IPS-NIHi7 (cell line): ENCODE data around the gene REC8.
"Not testable (repeated sequence)": the region's sequence is repeated elsewhere in the genome, so short reads cannot be mapped to it uniquely, and the experiment has no call there.

Experiments
- DNase-seq: peaks from one replicate; pipeline ENCODE4 v3.0.0; 2012; ENCODE audit warnings: mixed read lengths; ENCODE audit errors: extremely low spot score

The REC8 gene

GRCh38 chr14:24183014-24183481 lies 11.2 kb downstream of the REC8 start:
- no peak for DNase-seq

GRCh38 chr14:24184104-24184970 lies 12.5 kb downstream of the REC8 start:
- no peak for DNase-seq

- no peak for DNase-seq
These were observed 13.1 kb downstream of the REC8 start for GRCh38 chr14:24185026-24185425.

- DNase-seq: no peak
These were observed 13.9 kb downstream of the REC8 start for GRCh38 chr14:24185741-24186140.

- DNase-seq: no peak
These were observed 15.1 kb downstream of the REC8 start for GRCh38 chr14:24186831-24187538.

- DNase-seq: no peak
These were observed 15.6 kb downstream of the REC8 start for GRCh38 chr14:24187539-24187915.

- peak; percentile 98 for DNase-seq
These were observed 16.6 kb downstream of the REC8 start, which contains the start of gene IPO4 for GRCh38 chr14:24188251-24189058. TSS of gene IPO4 (minus strand) at chr14:24188816. CDS start at chr14:24188787, 29 bp downstream.

GRCh38 chr14:24189059-24189375 lies 17.1 kb downstream of the REC8 start:
- DNase-seq: no peak

GRCh38 chr14:24189460-24189859 lies 17.6 kb downstream of the REC8 start:
- no peak for DNase-seq

GRCh38 chr14:24190416-24190815 lies 18.5 kb downstream of the REC8 start:
- DNase-seq: no peak

GRCh38 chr14:24192933-24193332 lies 21.1 kb downstream of the REC8 start:
- no peak for DNase-seq

GRCh38 chr14:24194186-24194872 lies 22.4 kb downstream of the REC8 start:
- no peak for DNase-seq

- no peak for DNase-seq
These were observed 22.9 kb downstream of the REC8 start for GRCh38 chr14:24194873-24195185.

GRCh38 chr14:24195186-24196070 lies 23.5 kb downstream of the REC8 start, which contains the start of gene TM9SF1:
TSS of gene TM9SF1 (minus strand) at chr14:24195441. CDS start at chr14:24195019, 422 bp downstream.
- DNase-seq: peak; percentile 95

- peak; percentile 36 for DNase-seq
These were observed 24.5 kb downstream of the REC8 start for GRCh38 chr14:24196071-24197055.

GRCh38 chr14:24197056-24197450 lies 25.2 kb downstream of the REC8 start:
- DNase-seq: no peak

- no peak for DNase-seq
These were observed 27.1 kb downstream of the REC8 start for GRCh38 chr14:24198814-24199524.

GRCh38 chr14:24202538-24202937 lies 30.7 kb downstream of the REC8 start:
- not testable (repeated sequence) for DNase-seq
